AG09309 (cell line): ENCODE data around the gene ZNF578.

Experiments
- DNase-seq: peaks from one replicate; pipeline ENCODE4 v3.0.0-alpha.2; 2010; ENCODE audit warnings: low read depth
- H3K4me3 ChIP-seq: 2 replicates; pipeline ENCODE4 v1.5.1; 2011; ENCODE audit warnings: mild to moderate bottlenecking, low read depth, low read length, moderate library complexity; ENCODE audit not compliant: control insufficient read depth
- CTCF ChIP-seq: IDR thresholded peaks from 2 replicates; pipeline ENCODE4 v1.5.1; 2011; ENCODE audit warnings: mild to moderate bottlenecking, low read depth, low read length, inconsistent platforms; ENCODE audit not compliant: insufficient read depth, control insufficient read depth; ENCODE audit errors: missing control alignments

The ZNF578 gene

DNA sequence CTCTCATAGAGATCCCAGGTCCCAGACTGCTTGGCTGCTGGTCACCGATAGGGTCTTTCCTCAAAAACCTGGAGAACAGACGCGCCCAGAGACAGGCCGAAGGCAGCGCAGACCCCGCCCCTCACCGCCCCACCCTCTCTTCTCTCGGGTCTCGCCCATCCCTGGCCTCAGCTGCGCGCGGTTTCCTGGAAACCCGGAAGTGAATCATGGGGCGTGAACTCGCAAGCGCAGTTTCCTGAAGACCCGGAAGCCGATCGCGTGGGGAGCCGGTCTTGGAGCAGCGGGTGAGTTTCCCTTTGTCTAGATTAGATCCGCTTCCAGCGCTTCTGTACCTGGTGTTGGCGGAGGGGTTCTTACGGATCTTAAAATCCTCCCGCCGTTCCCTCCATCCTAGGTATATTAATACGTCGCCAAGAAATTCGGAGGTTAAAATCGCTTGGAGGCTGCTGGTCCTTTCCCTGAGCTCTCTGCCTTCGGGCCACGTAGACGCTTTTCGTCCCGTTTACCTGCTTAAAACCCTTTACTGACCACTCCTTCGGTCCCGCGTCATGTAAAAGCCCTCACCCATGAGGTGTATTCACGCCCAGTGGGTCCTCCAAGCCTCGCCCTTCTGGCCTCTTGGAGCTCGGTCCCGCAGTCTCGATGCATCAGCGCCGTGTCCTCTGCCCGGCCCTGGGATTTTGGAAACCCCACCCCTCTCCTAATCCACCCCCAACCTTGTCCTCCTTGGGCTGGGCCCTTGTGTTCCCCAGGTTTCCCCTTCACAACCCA lies at the start of gene ZNF578:
ZNF578 (plus strand) TSS at position 230 of the 771 bp plus-strand sequence. CDS start 48,293 bp downstream, outside the sequence.
- TF ChIP-seq CTCF: peak; percentile 7
- peak within 1 kb of the TSS; percentile 76 for H3K4me3 ChIP-seq
- peak; percentile 43 for DNase-seq

DNA sequence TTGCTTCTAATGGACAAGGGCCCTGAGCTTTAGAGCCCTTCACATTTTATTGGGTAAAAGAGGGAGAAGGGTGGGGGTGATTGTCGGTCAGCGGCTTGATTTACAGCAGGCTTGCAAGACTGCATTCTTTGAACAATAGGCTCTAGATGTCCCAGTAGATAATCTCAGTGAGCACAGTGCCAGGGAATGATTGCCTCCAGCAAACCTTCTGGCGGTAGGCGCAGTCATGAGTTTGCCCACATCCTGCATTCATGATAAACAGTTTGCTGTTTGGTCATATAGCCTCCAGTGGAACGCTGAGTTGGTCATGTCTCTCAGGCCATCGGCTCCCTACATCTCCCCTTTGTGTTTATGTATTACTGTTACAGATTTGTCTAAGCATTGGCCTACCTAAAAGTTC lies 43.1 kb upstream of the ZNF578 start:
- TF ChIP-seq CTCF: no peak
- H3K4me3 ChIP-seq: no peak overlapping the region
- DNase-seq: no peak

GRCh38 chr19:52415711-52416110 lies 37.6 kb upstream of the ZNF578 start:
- no peak for TF ChIP-seq CTCF
- DNase-seq: no peak
- no peak overlapping the region for H3K4me3 ChIP-seq

- no peak for DNase-seq
- no peak within 1 kb of the TSS for H3K4me3 ChIP-seq
Measured at GRCh38 chr19:52428937-52429336, 24.4 kb upstream of the ZNF578 start, which contains the start of gene ZNF534. Gene ZNF534, plus strand, starts transcription at chr19:52429148. Its CDS starts 2,327 bp downstream, at chr19:52431475.

DNA sequence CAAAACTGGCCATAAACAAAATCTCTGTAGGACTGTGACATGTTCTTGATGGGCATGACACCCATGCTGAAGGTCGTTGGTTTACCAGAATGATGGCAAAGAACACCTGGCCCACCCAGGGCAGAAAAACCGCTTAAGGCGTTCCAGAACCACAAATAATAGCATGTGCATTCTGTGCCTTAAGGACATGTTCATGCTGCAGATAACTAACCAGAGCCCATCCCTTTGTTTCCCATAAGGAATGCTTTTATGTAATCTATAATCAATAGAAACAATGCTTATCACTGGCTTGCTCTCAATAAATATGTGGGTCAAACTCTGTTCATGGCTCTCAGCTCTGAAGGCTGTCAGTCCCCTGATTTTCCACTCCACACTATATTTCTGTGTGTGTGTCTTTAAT lies 11.2 kb upstream of the ZNF578 start:
- TF ChIP-seq CTCF: no peak
- no peak overlapping the region for H3K4me3 ChIP-seq
- no peak for DNase-seq

More at GRCh38 chr19:52428937-52429336, 24.4 kb upstream of the ZNF578 start, which contains the start of gene ZNF534:
- no peak for TF ChIP-seq CTCF

GRCh38 chr19:52444506-52444905 lies 8.8 kb upstream of the ZNF578 start:
- no peak overlapping the region for H3K4me3 ChIP-seq
- TF ChIP-seq CTCF: no peak
- no peak for DNase-seq
